Activated CD8-positive, alpha-beta memory T cell treated with anti-CD3 and anti-CD28 coated beads, Interleukin-2, amount 10 ng/mL, durations not matched to agents 7 days and 5 days (primary cell): ENCODE measurements around the gene PDLIM7. TPM values are rescaled to one million over a fixed set of nuclear protein-coding genes. Genes with fewer than 3 reads are reported as not detected.
A peak's percentile ranks its signal among the peaks of the same experiment; 100 is the strongest.

Source experiments
- ATAC-seq: fragments of 150-1000 bp; cut with Tn5 transposase; one replicate; pipeline ENCODE4 v1.10.0; 2021; ENCODE audit warnings: moderate library complexity
- CTCF ChIA-PET: fragments of 350-600 bp; sonication (Branson Sonifier 250); formaldehyde crosslinking; loops from one replicate; lab custom pipeline; 2021; ENCODE audit warnings: antibody characterized with exemption; lab: Charles Lee
- DNase-seq: peaks from one replicate; pipeline ENCODE4 v3.0.0-alpha.2; 2020
- H3K27ac Mint-ChIP-seq: one replicate; pipeline ENCODE4 v1.8.0; 2021; ENCODE audit warnings: mild to moderate bottlenecking, mixed read lengths
- H3K27me3 Mint-ChIP-seq: one replicate; pipeline ENCODE4 v1.8.0; 2021; ENCODE audit warnings: mixed read lengths
- H3K36me3 Mint-ChIP-seq: one replicate; pipeline ENCODE4 v1.8.0; 2021; ENCODE audit warnings: mild to moderate bottlenecking, mixed read lengths
- H3K4me1 Mint-ChIP-seq: one replicate; pipeline ENCODE4 v1.8.0; 2021; ENCODE audit warnings: mixed read lengths
- H3K4me3 Mint-ChIP-seq: one replicate; pipeline ENCODE4 v1.8.0; 2021; ENCODE audit warnings: mild to moderate bottlenecking, moderate library complexity, mixed read lengths
- H3K9me3 Mint-ChIP-seq: one replicate; pipeline ENCODE4 v1.8.0; 2022; ENCODE audit warnings: low read depth, mixed read lengths
- total RNA-seq, 2 experiments: library from RNA; stranded (reverse); gene quantifications; one replicate each; pipeline ENCODE4 v1.2.3, GENCODE V29; 2021

PDLIM7 gene
- total RNA-seq, 2 experiments from 2014 or later, result 72.9 to 81.2 TPM

- no peak for ATAC-seq
- Mint-ChIP-seq H3K4me1 (peaks cover 37% of the 10 kb centered on the region), H3K9me3 (no peaks in the 10 kb centered on the region), H3K36me3 (peaks cover 7% of the 10 kb centered on the region), H3K4me3 (no peak overlapping the region), H3K27me3 (peaks cover 4% of the 10 kb centered on the region), H3K27ac (no peak overlapping the region)
- CTCF ChIA-PET, result interaction anchor here (0.6 to 25.5 kb wide), 20 partner anchors 8 to 344 kb away, joined by 3 to 717 read pairs (median 9); partner anchors contain the start of genes DBN1, F12, MXD3 and PDLIM7
- DNase-seq, result no peak
Observed at GRCh38 chr5:177457852-177458681, 39.3 kb downstream of the PDLIM7 start.

GRCh38 chr5:177456976-177457851 lies 40.2 kb downstream of the PDLIM7 start:
- Mint-ChIP-seq H3K4me1 (peaks cover 29% of the 10 kb centered on the region), H3K36me3 (peaks cover 7% of the 10 kb centered on the region), H3K9me3 (no peaks in the 10 kb centered on the region), H3K27ac (peak overlapping the region; percentile 71), H3K4me3 (no peak overlapping the region), H3K27me3 (peaks cover 5% of the 10 kb centered on the region)
- DNase-seq (peak; percentile 81), ATAC-seq (peak; percentile 21)
- CTCF ChIA-PET, result interaction anchor here (0.6 to 25.5 kb wide), 26 partner anchors 9 to 344 kb away, joined by 3 to 717 read pairs (median 6); partner anchors contain the start of genes DBN1, DOK3, F12 and LMAN2

GRCh38 chr5:177456591-177456964 lies 40.8 kb downstream of the PDLIM7 start:
- ATAC-seq, result no peak
- H3K4me1 Mint-ChIP-seq, result peaks cover 22% of the 10 kb centered on the region
- CTCF ChIA-PET, result interaction anchor here (1.0 to 25.5 kb wide), 20 partner anchors 9 to 343 kb away, joined by 3 to 717 read pairs (median 8); partner anchors contain the start of genes DBN1, DOK3, F12 and LMAN2
- peaks cover 5% of the 10 kb centered on the region for H3K27me3 Mint-ChIP-seq
- no peak overlapping the region for H3K4me3 Mint-ChIP-seq
- no peak for DNase-seq
- H3K9me3 Mint-ChIP-seq, result no peaks in the 10 kb centered on the region
- peaks cover 6% of the 10 kb centered on the region for H3K36me3 Mint-ChIP-seq
- H3K27ac Mint-ChIP-seq, result peak overlapping the region; percentile 85

GRCh38 chr5:177455661-177456590 lies 41.5 kb downstream of the PDLIM7 start:
- no peaks in the 10 kb centered on the region for H3K9me3 Mint-ChIP-seq
- peak overlapping the region; percentile 78 for H3K4me3 Mint-ChIP-seq
- ATAC-seq (peak; percentile 34), DNase-seq (peak; percentile 96)
- H3K27ac Mint-ChIP-seq, result peak overlapping the region; percentile 85
- CTCF ChIA-PET, result interaction anchor here (0.6 to 25.5 kb wide), 40 partner anchors 8 to 342 kb away, joined by 3 to 717 read pairs (median 8); partner anchors contain the start of genes DBN1, DDX41, F12 and GRK6
- peaks cover 18% of the 10 kb centered on the region for H3K4me1 Mint-ChIP-seq
- H3K36me3 Mint-ChIP-seq, result peaks cover 3% of the 10 kb centered on the region
- peaks cover 5% of the 10 kb centered on the region for H3K27me3 Mint-ChIP-seq

- Mint-ChIP-seq H3K9me3 (no peaks in the 10 kb centered on the region), H3K36me3 (peaks cover 3% of the 10 kb centered on the region), H3K4me1 (peaks cover 18% of the 10 kb centered on the region), H3K27me3 (peaks cover 5% of the 10 kb centered on the region), H3K4me3 (peak overlapping the region; percentile 78), H3K27ac (peak overlapping the region; percentile 61)
- ATAC-seq (peak; percentile 69), DNase-seq (peak; percentile 93)
- CTCF ChIA-PET, result interaction anchor here (0.6 to 25.5 kb wide), 45 partner anchors 7 to 341 kb away, joined by 3 to 717 read pairs (median 7); partner anchors contain the start of genes DDX41, F12, GRK6 and LMAN2
Observed at GRCh38 chr5:177455036-177455660, 42.3 kb downstream of the PDLIM7 start.

GRCh38 chr5:177454397-177455035 lies 42.9 kb downstream of the PDLIM7 start:
- H3K4me1 Mint-ChIP-seq, result peaks cover 18% of the 10 kb centered on the region
- peaks cover 5% of the 10 kb centered on the region for H3K27me3 Mint-ChIP-seq
- peaks cover 2% of the 10 kb centered on the region for H3K36me3 Mint-ChIP-seq
- no peak overlapping the region for H3K27ac Mint-ChIP-seq
- peak; percentile 93 for DNase-seq
- H3K9me3 Mint-ChIP-seq, result no peaks in the 10 kb centered on the region
- ATAC-seq, result peak; percentile 60
- CTCF ChIA-PET, result interaction anchor here (0.9 to 25.5 kb wide), 35 partner anchors 9 to 340 kb away, joined by 3 to 717 read pairs (median 10); partner anchors contain the start of genes DDX41, F12, GRK6 and LMAN2
- peak overlapping the region; percentile 78 for H3K4me3 Mint-ChIP-seq

GRCh38 chr5:177453852-177454396 lies 43.5 kb downstream of the PDLIM7 start:
- Mint-ChIP-seq H3K4me1 (peaks cover 18% of the 10 kb centered on the region), H3K36me3 (peaks cover 1% of the 10 kb centered on the region), H3K4me3 (peak overlapping the region; percentile 64), H3K27me3 (peaks cover 5% of the 10 kb centered on the region), H3K9me3 (no peaks in the 10 kb centered on the region), H3K27ac (no peak overlapping the region)
- CTCF ChIA-PET, result interaction anchor here (0.9 to 25.5 kb wide), 24 partner anchors 10 to 340 kb away, joined by 3 to 717 read pairs (median 13); partner anchors contain the start of genes DDX41, F12, GRK6 and LMAN2
- DNase-seq, result no peak
- ATAC-seq, result no peak

- CTCF ChIA-PET, result interaction anchor here (1.2 to 25.5 kb wide), 18 partner anchors 9 to 339 kb away, joined by 3 to 717 read pairs (median 15); partner anchors contain the start of genes F12, GRK6, LMAN2 and MXD3
- no peak for ATAC-seq
- H3K36me3 Mint-ChIP-seq, result peaks cover 1% of the 10 kb centered on the region
- H3K9me3 Mint-ChIP-seq, result no peaks in the 10 kb centered on the region
- DNase-seq, result no peak
- no peak overlapping the region for H3K4me3 Mint-ChIP-seq
- H3K27ac Mint-ChIP-seq, result no peak overlapping the region
- H3K27me3 Mint-ChIP-seq, result peaks cover 12% of the 10 kb centered on the region
- peaks cover 24% of the 10 kb centered on the region for H3K4me1 Mint-ChIP-seq
Observed at GRCh38 chr5:177452688-177453638, 44.4 kb downstream of the PDLIM7 start.

- Mint-ChIP-seq H3K27me3 (peaks cover 15% of the 10 kb centered on the region), H3K4me1 (peaks cover 25% of the 10 kb centered on the region), H3K9me3 (no peaks in the 10 kb centered on the region), H3K36me3 (no peaks in the 10 kb centered on the region), H3K27ac (no peak overlapping the region), H3K4me3 (no peak overlapping the region)
- no peak for DNase-seq
- no peak for ATAC-seq
- CTCF ChIA-PET, result interaction anchor here (1.4 to 25.5 kb wide), 6 partner anchors 21 to 141 kb away, joined by 7 to 717 read pairs (median 50); partner anchors contain the start of genes F12, GRK6 and PFN3
Observed at GRCh38 chr5:177450667-177451424, 46.6 kb downstream of the PDLIM7 start.
